HG02885 (cell line): ENCODE measurements around the gene ALOX15B.
A peak's percentile ranks its signal among the peaks of the same experiment; 100 is the strongest.

Experiments
- ATAC-seq: cut with Tn5 transposase; IDR thresholded peaks from one replicate; pipeline ENCODE4 v1.9.1; 2021; ENCODE audit warnings: mild to moderate bottlenecking; ENCODE audit not compliant: unreplicated experiment, poor library complexity

Gene ALOX15B

GRCh38 chr17:8039611-8040168 is 831 bp downstream of the ALOX15B start:
- no peak for ATAC-seq

- ATAC-seq = no peak
These were observed 2.5 kb downstream of the ALOX15B start for GRCh38 chr17:8041249-8041928.

GRCh38 chr17:8041979-8042378 is 3.1 kb downstream of the ALOX15B start:
- no peak for ATAC-seq

GRCh38 chr17:8044819-8045810 is 6.3 kb downstream of the ALOX15B start:
- no peak for ATAC-seq

GRCh38 chr17:8046306-8046928 is 7.6 kb downstream of the ALOX15B start:
- no peak for ATAC-seq

GRCh38 chr17:8046929-8047768 is 8.3 kb downstream of the ALOX15B start:
- no peak for ATAC-seq

GRCh38 chr17:8047769-8048110 is 8.9 kb downstream of the ALOX15B start:
- no peak for ATAC-seq

GRCh38 chr17:8048236-8048635 is 9.4 kb downstream of the ALOX15B start:
- ATAC-seq = no peak

- no peak for ATAC-seq
These were observed 9.9 kb downstream of the ALOX15B start for GRCh38 chr17:8048736-8049135.

- no peak for ATAC-seq
These were observed 13.0 kb downstream of the ALOX15B start for GRCh38 chr17:8051831-8052230.

- ATAC-seq = no peak
These were observed 13.7 kb downstream of the ALOX15B start for GRCh38 chr17:8052256-8053252.

GRCh38 chr17:8053600-8053999 is 14.7 kb downstream of the ALOX15B start:
- ATAC-seq = no peak

GRCh38 chr17:8055851-8056231 is 17.0 kb downstream of the ALOX15B start:
- no peak for ATAC-seq

GRCh38 chr17:8056232-8056975 is 17.5 kb downstream of the ALOX15B start:
- ATAC-seq = peak; percentile 63

- ATAC-seq = no peak
These were observed 18.2 kb downstream of the ALOX15B start for GRCh38 chr17:8056976-8057625.

- ATAC-seq = no peak
These were observed 18.8 kb downstream of the ALOX15B start for GRCh38 chr17:8057691-8058114.

- no peak for ATAC-seq
These were observed 20.3 kb downstream of the ALOX15B start for GRCh38 chr17:8059131-8059530.

GRCh38 chr17:8060274-8060673 is 21.4 kb downstream of the ALOX15B start:
- no peak for ATAC-seq
